ENCODE results near the gene MAPK10. TPM values are rescaled to one million over a fixed set of nuclear protein-coding genes. Genes with fewer than 3 reads are reported as not detected.

Gene MAPK10
- total RNA-seq, 6 experiments from 2014 or later = 0.74 to 1.9 (median 1.6) TPM

GRCh38 chr4:86235549-86235948 is 124.3 kb downstream of the MAPK10 start:
- DNase-seq (no peak), ATAC-seq (no peak)
- Histone ChIP-seq H3K27ac (no peak overlapping the region), H3K27me3 (no peaks in the 10 kb centered on the region), H3K4me1 (no peaks in the 10 kb centered on the region), H3K36me3 (no peaks in the 10 kb centered on the region), H3K4me3 (no peak overlapping the region), H3K9me3 (no peaks in the 10 kb centered on the region)
- intact Hi-C loops (cut with DNase I) = no loop called here
- TF ChIP-seq POLR2A (IDR thresholded peaks at IDR 0.05) = no peak
- no peak for TF ChIP-seq CTCF (IDR thresholded peaks at IDR 0.05)
- 77% methylated on average over 5 of the region's 5 CpGs for WGBS (ENCODE audit: insufficient coverage, low coverage, low lambda C conversion rate, missing lambda C conversion rate)

- DNase-seq (no peak), ATAC-seq (no peak)
- Histone ChIP-seq H3K4me1 (no peaks in the 10 kb centered on the region), H3K9me3 (no peaks in the 10 kb centered on the region), H3K4me3 (no peak overlapping the region), H3K36me3 (no peaks in the 10 kb centered on the region), H3K27ac (no peak overlapping the region), H3K27me3 (no peaks in the 10 kb centered on the region)
- intact Hi-C loops (cut with DNase I) = no loop called here
- TF ChIP-seq POLR2A (IDR thresholded peaks at IDR 0.05) = no peak
- no peak for TF ChIP-seq CTCF (IDR thresholded peaks at IDR 0.05)
- 19% methylated on average over 1 of the region's 1 CpG for WGBS (ENCODE audit: insufficient coverage, low coverage, low lambda C conversion rate, missing lambda C conversion rate)
Measured at GRCh38 chr4:86233681-86234080, 126.2 kb downstream of the MAPK10 start.

- Histone ChIP-seq H3K27me3 (no peaks in the 10 kb centered on the region), H3K27ac (no peak overlapping the region), H3K4me1 (no peaks in the 10 kb centered on the region), H3K9me3 (no peaks in the 10 kb centered on the region), H3K36me3 (no peaks in the 10 kb centered on the region), H3K4me3 (no peak overlapping the region)
- DNase-seq = no peak
- ATAC-seq = no peak
- intact Hi-C loops (cut with DNase I) = no loop called here
- no peak for TF ChIP-seq POLR2A (IDR thresholded peaks at IDR 0.05)
- no peak for TF ChIP-seq CTCF (IDR thresholded peaks at IDR 0.05)
- WGBS (ENCODE audit: insufficient coverage, low coverage, low lambda C conversion rate, missing lambda C conversion rate) = 28% methylated on average over 3 of the region's 3 CpGs
Measured at GRCh38 chr4:86233090-86233489, 126.8 kb downstream of the MAPK10 start.

- intact Hi-C loops (cut with DNase I) = no loop called here
- ATAC-seq = no peak
- Histone ChIP-seq H3K9me3 (no peaks in the 10 kb centered on the region), H3K4me1 (no peaks in the 10 kb centered on the region), H3K27me3 (no peaks in the 10 kb centered on the region), H3K27ac (no peak overlapping the region), H3K36me3 (no peaks in the 10 kb centered on the region), H3K4me3 (no peak overlapping the region)
- DNase-seq = no peak
- peak in 1 of 4 donors; percentile 14 for TF ChIP-seq CTCF (IDR thresholded peaks at IDR 0.05)
- TF ChIP-seq POLR2A (IDR thresholded peaks at IDR 0.05) = no peak
- 29% methylated on average over 3 of the region's 3 CpGs for WGBS (ENCODE audit: insufficient coverage, low coverage, low lambda C conversion rate, missing lambda C conversion rate)
Measured at GRCh38 chr4:86223472-86223871, 136.4 kb downstream of the MAPK10 start.

- H3K4me3 ChIP-seq = no peak overlapping the region
- no peaks in the 10 kb centered on the region for H3K36me3 ChIP-seq
- no peak overlapping the region for H3K27ac ChIP-seq
- 69% methylated on average over 3 of the region's 4 CpGs for WGBS (ENCODE audit: insufficient coverage, low coverage, low lambda C conversion rate, missing lambda C conversion rate)
- intact Hi-C loops (cut with DNase I) = no loop called here
- no peaks in the 10 kb centered on the region for H3K4me1 ChIP-seq
- DNase-seq (no peak), ATAC-seq (no peak)
- TF ChIP-seq POLR2A (IDR thresholded peaks at IDR 0.05) (no peak), CTCF (IDR thresholded peaks at IDR 0.05) (no peak)
- H3K9me3 ChIP-seq = no peaks in the 10 kb centered on the region
- no peaks in the 10 kb centered on the region for H3K27me3 ChIP-seq
Measured at GRCh38 chr4:86221002-86221401, 138.9 kb downstream of the MAPK10 start.
